Stimulated activated CD4-positive, alpha-beta T cell treated with anti-CD3 and anti-CD28 coated beads, Interleukin-12 subunit alpha, Interleukin-12 subunit beta, amount 100 ng/mL, for 24 hours (primary cell): ENCODE results near the gene CEACAM16.
"Not testable (repeated sequence)": the region's sequence is repeated elsewhere in the genome, so short reads cannot be mapped to it uniquely, and the experiment has no call there.

Source experiments
- DNase-seq, 2 experiments: peaks; one replicate each; pipeline ENCODE4 v3.0.0-alpha.2; 2020; ENCODE audit warnings: low read depth in 2 of 2

Gene CEACAM16

DNA sequence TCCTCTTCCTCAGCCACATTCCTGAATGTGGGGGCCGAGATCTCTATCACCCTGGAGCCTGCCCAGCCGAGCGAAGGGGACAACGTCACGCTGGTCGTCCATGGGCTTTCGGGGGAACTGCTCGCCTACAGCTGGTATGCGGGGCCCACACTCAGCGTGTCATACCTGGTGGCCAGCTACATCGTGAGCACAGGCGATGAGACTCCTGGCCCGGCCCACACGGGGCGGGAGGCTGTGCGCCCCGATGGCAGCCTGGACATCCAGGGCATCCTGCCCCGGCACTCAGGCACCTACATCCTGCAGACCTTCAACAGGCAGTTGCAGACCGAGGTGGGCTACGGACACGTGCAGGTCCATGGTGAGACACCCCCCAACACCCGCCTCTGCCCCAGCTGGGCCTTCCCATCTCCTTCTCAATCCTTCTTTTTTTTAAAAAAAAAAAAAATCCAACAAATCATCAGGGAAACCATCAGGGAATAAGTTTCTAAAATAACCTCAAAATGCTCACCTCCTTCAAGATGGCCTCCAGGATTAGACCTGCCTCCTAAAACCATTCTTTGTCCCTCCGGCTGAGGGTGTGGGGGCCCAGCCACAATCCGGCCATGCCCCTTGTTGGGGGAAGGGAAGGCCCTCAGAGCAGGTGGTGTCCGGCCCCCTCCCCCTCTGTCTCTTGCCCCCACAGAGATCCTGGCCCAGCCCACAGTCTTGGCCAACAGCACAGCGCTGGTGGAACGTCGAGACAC is 4.6 kb downstream of the CEACAM16 start:
- DNase-seq: no peak

DNA sequence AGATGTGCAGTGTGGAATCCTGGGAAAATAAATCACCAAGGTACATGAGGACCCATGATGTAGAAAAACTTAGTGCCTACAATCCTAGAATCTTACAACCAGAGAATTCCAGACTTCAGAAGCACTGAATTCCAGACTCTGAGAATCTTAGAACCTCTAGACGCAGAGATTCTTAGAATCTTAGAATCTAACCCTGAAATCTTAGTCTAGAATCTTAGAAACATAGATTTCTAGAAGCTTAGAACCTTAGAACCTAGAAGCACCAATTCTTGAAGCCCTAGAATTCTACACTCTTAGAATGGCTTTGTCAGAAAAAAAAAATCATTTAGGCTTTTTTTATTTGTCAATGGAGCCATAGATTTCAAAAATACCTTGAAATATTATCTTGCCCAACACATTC is 6.0 kb downstream of the CEACAM16 start:
- DNase-seq: no peak

DNA sequence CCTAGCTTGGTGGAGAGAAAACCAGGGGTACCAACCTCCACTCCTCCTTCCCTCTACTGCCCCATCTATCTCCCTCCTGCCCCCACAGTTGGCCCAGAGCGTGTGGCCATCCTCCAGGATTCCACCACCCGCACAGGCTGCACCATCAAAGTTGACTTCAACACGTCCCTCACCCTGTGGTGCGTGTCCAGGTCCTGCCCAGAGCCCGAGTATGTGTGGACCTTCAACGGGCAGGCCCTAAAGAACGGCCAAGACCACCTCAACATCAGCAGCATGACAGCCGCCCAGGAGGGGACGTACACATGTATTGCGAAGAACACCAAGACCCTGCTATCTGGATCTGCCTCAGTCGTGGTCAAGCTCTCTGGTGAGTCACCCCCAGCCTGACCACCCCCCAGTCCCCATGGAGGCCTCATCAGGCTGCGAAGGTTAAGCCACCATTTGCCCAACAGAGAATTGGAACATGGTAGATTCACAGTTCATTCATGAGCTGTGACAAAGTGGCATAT is 6.6 kb downstream of the CEACAM16 start:
- no peak for DNase-seq

DNA sequence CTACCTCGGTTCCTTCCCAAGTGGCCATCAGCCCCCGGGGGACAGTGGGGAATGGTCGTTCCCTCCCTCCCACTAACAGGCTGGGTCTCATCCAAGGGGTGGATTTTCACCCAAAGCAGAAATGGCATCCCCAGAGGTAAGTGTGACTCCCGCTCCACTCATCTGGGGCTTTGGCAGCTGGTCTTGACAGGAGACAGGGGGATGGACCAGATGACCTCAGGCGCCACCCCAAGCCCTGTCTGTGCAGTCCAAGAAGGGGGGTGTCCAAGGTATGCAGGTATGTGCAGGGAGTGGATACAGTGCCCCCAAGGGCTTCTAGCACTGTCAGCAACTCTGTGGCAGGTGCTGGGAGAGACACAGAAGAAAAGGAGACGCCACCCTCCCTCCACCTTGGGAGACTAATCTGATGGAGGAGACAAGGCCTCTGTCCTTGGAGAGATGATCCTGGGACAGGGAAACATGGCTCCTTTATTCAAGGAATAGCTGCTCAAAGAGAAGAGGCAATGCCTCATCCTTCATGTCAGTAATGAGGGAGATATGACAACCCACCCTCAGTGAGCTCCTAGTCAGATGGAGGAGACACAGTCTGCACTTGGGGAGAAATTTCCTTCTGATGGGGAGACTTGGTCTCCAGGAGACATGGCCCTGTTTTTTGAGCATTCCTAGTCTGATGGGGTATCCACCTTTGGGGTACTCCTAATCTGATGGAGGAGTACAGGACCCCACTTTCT is 7.7 kb downstream of the CEACAM16 start:
- DNase-seq: no peak

DNA sequence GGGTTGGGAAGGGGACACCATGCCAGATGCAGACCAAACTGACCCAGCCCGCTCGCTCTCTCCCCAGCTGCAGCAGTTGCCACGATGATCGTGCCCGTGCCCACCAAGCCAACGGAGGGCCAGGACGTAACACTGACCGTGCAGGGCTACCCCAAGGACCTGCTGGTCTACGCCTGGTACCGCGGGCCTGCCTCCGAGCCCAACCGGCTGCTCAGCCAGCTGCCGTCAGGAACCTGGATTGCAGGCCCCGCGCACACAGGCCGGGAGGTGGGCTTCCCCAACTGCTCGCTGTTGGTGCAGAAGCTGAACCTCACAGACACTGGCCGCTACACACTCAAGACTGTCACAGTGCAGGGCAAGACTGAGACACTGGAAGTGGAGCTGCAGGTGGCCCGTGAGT is 8.8 kb downstream of the CEACAM16 start:
- DNase-seq: no peak

DNA sequence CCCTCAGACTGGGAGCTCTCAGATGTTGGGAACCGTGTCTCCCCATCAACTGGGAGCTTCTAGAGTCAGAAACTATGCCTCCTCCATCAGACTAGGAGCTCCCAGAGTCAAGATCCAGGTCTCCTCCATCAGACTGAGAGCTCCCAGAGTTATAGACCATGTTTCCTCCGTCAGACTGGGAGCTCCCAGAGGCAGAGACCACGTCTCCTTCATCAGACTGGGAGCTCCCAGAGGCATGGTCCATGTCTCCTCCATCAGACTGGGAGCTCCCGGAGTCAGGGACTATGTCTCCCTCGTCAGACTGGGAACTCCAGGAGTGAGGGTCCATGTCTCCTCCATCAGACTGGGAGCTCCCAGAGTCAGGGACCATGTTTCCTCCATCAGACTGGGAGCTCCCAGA is 10.0 kb downstream of the CEACAM16 start:
- no peak for DNase-seq

DNA sequence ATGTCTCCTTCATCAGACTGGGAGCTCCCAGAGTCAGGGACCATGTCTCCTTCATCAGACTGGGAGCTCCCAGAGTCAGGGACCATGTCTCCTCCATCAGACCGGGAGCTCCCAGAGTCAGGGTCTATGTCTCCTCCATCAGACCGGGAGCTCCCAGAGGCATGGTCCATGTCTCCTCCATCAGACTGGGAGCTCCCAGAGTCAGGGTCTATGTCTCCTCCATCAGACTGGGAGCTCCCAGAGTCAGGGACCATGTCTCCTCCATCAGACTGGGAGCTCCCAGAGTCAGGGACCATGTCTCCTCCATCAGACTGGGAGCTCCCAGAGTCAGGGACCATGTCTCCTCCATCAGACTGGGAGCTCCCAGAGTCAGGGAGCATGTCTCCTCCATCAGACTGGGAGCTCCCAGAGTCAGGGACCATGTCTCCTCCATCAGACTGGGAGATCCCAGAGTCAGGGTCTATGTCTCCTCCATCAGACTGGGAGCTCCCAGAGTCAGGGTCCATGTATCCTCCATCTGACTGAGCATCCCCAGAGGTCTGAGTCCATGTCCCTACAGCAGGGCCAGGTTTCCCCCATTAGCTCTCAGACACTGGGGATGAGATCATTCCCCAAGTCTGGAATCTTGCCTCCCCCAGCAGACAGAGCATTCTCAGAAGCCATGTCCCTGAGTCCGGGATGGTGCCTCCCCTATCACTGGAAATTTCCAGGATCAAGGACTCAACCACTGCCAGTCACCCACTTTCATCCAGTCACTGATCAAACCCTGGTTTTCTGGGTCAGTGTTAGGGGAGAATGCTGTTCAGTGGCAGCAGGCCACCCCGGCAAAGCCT is 10.7 kb downstream of the CEACAM16 start:
- not testable (repeated sequence) for DNase-seq

DNA sequence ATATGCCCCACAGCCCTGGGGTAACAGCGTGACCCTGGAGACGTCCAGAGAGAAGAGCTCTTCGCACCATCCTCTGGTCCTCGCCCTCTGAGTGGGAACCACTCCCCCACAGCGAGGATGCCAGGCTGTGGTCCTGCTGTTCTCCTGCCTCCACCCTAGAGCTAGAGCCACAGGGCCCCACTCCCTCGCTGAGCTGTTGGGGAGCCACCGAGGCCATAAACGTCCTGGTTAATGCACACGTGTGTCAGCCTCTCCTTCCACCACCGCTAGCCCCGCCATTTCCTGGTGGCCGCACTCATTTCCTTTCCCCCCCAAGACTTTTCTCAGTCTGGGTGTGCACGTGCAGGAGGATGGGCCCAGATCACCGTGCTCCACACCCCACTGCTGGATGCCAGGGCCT is 11.5 kb downstream of the CEACAM16 start:
- no peak for DNase-seq

DNA sequence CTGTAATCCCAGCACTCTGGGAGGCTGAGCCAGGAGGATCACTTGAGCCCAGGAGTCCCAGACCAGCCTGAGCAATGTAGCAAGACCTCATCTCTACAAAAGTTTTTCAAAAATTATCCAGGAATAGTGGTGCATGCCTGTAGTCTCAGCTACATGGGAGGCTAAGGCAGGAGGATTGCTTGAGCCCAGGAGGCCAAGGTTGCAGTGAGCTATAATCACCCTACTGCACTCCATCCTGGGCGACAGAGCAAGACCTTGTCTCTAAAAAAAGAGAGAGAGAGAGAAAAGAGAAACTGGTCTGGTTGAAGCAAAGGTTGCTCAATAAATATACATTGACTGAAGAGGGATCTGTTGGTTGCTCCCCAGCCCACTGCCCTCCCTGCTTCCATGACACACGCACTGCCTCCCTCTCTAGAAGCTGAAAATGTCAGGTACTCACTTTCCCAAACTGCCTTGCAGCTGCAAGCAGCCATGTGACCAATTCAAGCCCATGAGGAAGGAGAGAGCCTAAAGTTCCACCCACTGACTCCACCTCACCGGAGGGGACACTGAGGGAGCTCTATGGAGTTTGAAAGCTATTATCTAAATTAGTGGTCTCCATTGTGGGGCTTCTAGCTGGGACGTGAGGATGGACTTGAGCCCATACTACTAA is 14.0 kb downstream of the CEACAM16 start:
- DNase-seq: no peak

DNA sequence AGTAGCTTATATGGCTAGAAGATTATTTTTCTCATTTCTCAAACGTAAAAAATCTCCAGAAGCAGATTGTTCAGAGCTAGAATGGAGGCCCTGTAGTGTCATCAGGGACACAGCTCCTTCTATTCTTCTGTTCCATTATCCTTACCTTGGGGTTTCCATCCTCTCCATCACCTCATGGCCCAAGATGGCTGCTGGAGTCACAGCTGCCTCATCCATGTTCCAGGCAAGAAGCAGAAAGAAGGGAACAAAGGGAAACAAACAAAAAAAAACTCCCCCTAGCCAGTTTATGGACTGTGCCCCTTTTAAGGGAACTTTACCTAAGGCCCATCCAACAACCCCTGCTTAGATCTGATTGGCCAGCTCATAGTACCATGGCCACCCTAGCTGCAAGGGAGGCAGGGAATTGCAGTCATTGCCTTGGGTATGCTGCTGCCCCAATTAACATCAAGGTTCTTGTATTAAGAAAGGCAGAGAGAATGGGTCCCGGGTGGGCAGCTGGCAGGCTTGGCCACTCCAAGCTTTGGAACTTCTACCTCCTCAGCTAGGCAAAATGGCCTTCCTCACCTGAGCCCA is 15.7 kb downstream of the CEACAM16 start:
- no peak for DNase-seq

DNA sequence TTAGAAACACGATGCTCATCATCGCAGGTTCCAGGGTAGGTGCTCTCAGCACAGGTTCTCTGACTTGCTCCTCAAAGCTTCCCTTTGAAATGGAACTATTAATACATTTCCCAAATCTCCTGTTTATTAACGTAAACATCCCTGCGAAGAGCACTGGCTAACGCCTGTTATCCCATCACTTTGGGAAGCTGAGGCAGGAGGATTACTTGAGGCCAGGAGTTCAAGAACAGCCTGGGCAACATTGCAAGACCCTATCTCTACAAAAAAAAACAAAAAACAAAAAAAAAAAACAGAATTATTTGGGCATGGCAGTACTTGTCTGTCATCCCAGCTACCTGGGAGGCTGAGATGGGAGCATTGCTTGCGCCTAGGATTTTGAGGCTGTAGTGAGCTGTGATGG is 18.7 kb downstream of the CEACAM16 start:
- no peak for DNase-seq

DNA sequence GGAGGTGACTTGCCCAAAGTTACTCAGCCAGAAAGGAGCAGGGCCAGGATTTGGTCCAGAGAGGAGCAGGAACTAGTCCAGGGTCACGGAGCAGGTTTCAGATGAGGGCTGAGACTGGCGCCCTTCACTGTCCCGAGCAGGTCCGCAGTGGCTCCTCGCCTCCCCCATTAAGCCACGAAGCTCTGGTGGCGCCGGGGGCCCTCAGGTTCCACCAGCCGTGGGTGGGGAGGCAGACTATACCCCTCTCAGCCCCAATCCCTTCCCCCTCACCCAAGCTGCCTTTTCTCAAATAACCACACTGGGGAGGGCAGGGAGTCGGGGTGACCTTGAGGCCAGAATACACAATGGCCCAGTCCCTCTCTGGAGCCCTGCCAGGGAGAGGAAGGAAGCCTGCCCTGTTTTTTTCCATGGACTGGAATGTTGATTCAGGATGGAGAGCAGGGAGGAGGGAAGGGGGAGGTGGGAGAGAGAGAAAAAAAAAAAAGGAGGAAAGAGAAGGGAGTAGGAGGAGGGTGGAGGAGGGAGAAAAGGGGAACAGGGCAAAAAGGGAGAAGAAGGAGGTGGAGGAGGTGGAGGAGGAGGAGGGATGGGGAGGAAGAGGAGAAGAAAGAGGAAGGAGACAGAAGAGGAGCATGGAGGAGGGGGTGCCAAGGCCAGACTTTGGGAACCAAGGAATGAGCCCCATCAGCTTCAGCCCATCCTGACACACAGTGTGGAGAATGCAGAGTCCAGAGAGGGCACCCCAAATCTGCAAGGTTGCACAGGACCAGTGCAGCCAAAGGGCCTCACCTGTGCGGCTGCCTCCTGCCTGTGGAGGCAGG is 19.7 kb downstream of the CEACAM16 start:
- DNase-seq: no peak

DNA sequence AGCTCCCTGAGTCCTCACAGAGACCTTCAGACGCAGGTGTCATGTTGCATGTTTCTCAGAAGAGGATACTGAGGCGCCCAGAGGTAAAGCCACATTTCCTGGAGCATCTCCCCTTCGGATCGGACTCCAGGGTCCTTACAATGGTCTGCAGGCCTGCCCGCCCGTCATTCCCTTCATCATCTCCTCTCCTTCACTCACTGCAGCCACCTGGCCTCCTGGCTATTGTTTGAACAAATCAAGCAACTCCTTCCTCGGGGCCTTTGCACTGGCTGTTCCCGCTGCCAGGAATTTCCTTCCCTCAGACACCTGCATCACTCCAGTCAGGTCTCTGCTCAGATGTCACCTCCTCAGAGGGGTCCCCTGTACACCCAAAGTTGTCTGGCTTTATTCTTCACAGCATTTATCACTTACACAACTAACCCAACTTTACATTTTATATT is 20.3 kb downstream of the CEACAM16 start:
- no peak for DNase-seq

DNA sequence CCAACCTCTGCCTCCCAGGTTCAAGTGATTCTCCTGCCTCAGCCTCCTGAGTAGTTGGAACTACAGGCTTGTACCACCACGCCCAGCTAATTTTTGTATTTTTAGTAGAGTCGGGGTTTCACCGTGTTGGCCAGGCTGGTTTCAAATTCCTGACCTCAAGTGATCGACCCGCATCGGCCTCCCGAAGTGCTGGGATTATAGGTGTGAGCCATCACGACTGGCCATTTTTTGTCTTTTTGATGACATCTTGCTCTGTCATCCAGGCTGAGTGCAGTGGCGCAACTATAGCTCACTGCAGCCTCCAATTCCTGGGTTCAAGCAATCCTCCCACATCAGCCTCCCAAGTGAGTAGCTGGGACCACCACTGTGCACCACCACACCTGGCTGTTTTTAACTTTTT is 21.4 kb downstream of the CEACAM16 start:
- not testable (repeated sequence) for DNase-seq

DNA sequence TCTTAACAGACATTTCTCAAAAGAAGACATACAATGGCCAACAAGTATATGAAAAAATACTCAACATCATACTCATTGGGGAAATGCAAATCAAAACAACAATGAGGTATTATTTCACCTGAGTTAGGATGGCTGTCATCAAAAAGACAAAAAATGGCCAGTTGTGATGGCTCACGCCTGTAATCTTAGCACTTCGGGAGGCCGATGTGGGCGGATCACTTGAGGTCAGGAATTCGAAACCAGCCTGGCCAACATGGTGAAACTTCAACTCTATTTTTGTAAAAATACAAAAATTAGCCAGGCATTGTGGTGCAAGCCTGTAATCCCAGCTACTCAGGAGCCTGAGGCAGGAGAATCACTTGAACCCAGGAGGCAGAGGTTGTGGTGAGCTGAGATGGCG is 22.0 kb downstream of the CEACAM16 start:
- no peak for DNase-seq

DNA sequence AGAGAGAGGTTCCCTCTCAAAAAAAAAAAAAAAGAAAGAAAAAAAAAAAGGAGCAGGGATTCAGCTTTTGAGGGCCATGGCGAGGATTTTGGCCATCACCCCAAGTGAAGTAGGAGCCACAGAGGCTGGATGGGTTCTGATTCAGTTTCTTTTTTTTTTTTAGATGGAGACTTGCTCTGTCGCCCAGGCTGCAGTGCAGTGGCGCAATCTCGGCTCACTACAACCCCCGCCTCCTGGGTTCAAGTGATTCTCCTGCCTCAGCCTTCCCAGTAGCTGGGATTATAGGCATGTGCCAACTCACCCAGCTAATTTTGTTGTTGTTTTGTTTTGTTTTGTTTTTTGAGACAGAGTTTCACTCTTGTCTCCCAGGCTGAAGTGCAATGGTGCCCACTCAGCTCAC is 22.4 kb downstream of the CEACAM16 start:
- not testable (repeated sequence) for DNase-seq

DNA sequence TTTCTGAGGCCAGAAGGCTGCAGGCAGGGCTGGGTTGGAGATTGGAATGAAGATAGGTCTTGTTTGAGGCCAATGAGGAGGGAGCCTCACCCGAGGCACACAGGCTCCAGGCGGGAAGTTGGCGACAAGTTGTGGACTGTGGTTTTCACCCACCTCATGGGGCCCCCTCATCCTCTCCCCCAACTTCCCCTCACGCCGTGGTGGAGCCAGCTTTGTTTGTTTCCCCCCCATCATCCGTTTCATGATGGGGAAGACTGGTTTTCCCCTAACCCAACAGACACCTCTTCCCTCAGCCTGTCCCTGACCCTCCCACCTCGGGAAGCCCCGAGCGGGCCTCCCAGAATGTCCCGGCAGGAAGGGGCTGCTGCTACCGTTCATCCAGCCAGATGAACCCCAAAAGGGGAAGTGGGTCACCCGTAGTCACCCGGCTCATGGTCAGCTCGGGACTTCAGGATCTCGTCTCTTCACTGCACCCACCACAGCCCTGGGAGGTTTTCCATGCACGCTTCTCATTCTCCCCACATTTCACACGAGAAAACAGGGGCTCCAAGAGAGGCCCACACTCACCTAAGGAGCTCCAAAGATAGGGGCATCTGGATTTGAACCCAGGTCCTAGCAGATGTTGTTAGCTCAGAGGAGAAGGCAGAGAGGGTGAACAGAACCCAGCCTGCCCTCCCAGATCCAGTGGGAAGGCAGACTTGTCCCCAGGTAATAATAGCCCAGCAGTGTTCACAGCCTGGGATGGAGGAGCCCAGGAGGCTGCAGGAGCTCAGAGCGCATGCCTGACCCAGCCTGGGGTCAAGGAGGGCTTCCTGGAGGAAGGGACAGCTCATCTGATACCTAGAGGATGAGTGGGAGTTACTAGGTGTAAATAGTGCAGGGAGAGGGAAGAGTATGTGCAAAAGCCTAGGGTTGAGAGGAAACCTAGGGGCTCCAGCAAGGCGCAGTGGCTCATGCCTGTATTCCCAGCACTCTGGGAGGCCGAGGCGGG is 23.5 kb downstream of the CEACAM16 start:
- DNase-seq: no peak

DNA sequence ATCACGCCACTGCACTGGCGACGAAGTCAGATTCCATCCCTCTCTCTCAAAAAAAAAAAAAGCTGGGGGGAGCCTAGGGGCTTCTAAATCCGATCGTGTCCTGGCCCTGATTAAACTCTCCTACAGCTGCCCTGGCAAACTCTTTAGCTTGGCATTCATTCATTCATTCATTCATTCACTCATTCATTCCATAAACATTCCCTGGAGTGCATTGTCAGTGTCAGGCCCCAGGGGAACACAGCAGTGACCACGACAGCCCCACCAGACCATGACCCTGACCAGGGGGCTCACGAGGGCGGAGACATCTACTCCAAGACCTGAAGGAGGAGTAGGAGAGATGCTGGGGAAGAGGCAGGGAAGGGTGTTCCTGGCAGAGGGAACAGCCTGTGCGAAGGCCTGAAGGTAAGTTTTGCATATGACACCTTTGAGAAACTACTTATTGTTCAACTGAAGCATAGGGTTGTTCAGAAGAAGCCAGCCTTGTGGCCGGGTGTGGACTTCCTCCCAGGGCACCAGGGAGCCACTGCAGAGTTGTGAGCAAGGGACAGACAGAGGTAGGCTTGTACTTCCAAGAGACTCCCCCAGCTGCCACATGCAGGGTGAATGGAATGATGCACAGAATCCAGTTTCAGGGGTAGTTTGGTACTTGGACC is 24.5 kb downstream of the CEACAM16 start:
- no peak for DNase-seq

DNA sequence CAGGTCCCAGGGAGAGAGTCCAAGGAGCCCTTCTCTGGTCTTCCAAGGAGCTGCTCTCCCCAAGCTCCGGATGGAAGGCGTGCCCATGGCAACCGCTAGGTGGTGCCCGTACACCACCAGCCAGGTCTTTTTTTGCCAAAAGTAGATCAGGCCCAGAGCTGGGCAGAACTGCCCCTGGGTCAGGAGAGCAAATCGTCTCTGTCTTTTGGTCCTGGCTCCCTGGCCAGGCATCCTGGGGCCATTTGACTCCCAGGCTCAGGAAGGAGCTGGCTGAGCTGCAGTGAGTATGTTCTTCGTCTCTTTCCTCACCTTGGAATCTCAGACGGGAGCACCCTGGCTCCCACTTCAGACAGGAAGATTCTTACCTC is 25.0 kb downstream of the CEACAM16 start:
- DNase-seq: peak; percentile 64 to 73
